ENCODE results near the gene TMEM72.

- TF ChIP-seq POLR2A (IDR thresholded peaks at IDR 0.05) (no peak), EP300 (IDR thresholded peaks at IDR 0.05) (no peak), CTCF (IDR thresholded peaks at IDR 0.05) (no peak)
Observed at GRCh38 chr10:44958196-44958897, 47.2 kb downstream of the TMEM72 start.

Data from sigmoid colon (tissue), 4 donors.